HEK293 (cell line): ENCODE results near the gene TBC1D4.

Experiments
- CTCF ChIP-seq: fragments of 450-650 bp; formaldehyde crosslinking; IDR thresholded peaks from 2 replicates; pipeline ENCODE4 v1.5.1; 2016; ENCODE audit warnings: missing biosample characterization, missing genetic modification characterization
- ZNF121 ChIP-seq: fragments of 450-650 bp; formaldehyde crosslinking; IDR thresholded peaks from 2 replicates; pipeline ENCODE4 v1.5.1; 2016; ENCODE audit warnings: missing biosample characterization, missing genetic modification characterization
- ZNF239 ChIP-seq: fragments of 450-650 bp; formaldehyde crosslinking; IDR thresholded peaks from 2 replicates; pipeline ENCODE4 v1.5.1; 2016; ENCODE audit warnings: missing biosample characterization, missing genetic modification characterization
- ZNF350 ChIP-seq: fragments of 450-650 bp; formaldehyde crosslinking; IDR thresholded peaks from 2 replicates; pipeline ENCODE4 v1.5.0; 2017; ENCODE audit warnings: missing biosample characterization, mild to moderate bottlenecking, missing genetic modification characterization
- ZNF785 ChIP-seq: fragments of 450-650 bp; formaldehyde crosslinking; IDR thresholded peaks from 2 replicates; pipeline ENCODE4 v1.5.1; 2016; ENCODE audit warnings: missing biosample characterization, missing genetic modification characterization

- TF ChIP-seq CTCF (tag by site-specific recombination) = no peak
- TF ChIP-seq ZNF121 (tag by site-specific recombination) = no peak
- TF ChIP-seq ZNF785 (tag by site-specific recombination) = no peak
- TF ChIP-seq ZNF350 (tag by site-specific recombination) = no peak
- TF ChIP-seq ZNF239 (tag by site-specific recombination) = no peak
Observed at GRCh38 chr13:75341028-75341427, 140.9 kb downstream of the TBC1D4 start.
